Ascending aorta (tissue), 2 donors: ENCODE results near the gene YY2. TPM values are rescaled to one million over a fixed set of nuclear protein-coding genes. Genes with fewer than 3 reads are reported as not detected.
A peak's percentile ranks its signal among the peaks of the same experiment; 100 is the strongest.

Source experiments
- DNase-seq, 2 donors: peaks; one replicate each; pipeline ENCODE4 v3.0.0-alpha.2; 2019; ENCODE audit warnings: low spot score in 2 of 2
- H3K27ac ChIP-seq, 2 donors: fragments of 200-600 bp; sonication (generic); one replicate each; pipeline ENCODE4 v1.5.1; 2016 to 2017; ENCODE audit warnings: mild to moderate bottlenecking in 1 of 2
- H3K27me3 ChIP-seq: fragments of 200-600 bp; sonication (generic); one replicate; pipeline ENCODE4 v1.5.1; 2017
- H3K36me3 ChIP-seq, 2 donors: fragments of 200-600 bp; sonication (generic); one replicate each; pipeline ENCODE4 v1.5.1; 2016
- H3K4me1 ChIP-seq, 2 donors: fragments of 200-600 bp; sonication (generic); one replicate each; pipeline ENCODE4 v1.5.1; 2016 to 2017; ENCODE audit warnings: mild to moderate bottlenecking in 1 of 2
- H3K4me3 ChIP-seq, 2 donors: fragments of 200-600 bp; sonication (generic); one replicate each; pipeline ENCODE4 v1.5.1; 2016 to 2017; ENCODE audit warnings: mild to moderate bottlenecking in 1 of 2
- H3K9me3 ChIP-seq, 2 donors: fragments of 200-600 bp; sonication (generic); one replicate each; pipeline ENCODE4 v1.5.1; 2016
- CTCF ChIP-seq, 3 experiments: fragments of 200-600 bp in 2 of 3; fragments of 450-650 bp in 1 of 3; sonication (generic) in 2 of 3; IDR thresholded peaks; one replicate each; pipeline ENCODE4 v1.5.1; 2016 to 2019; ENCODE audit warnings: antibody characterized with exemption in 3 of 3, mild to moderate bottlenecking in 1 of 3, moderate library complexity in 1 of 3
- intact Hi-C: fragments of 100-400 bp; cut with DNase I; formaldehyde crosslinking; loops from one replicate; pipeline ENCODE4 v1.15.1; 2023
- total RNA-seq: library from RNA; depleted of rRNA; stranded (reverse); fragments of >200 nt; gene quantifications from one replicate; pipeline ENCODE4 v1.1.0, GENCODE V29; 2016

Gene YY2
- total RNA-seq, 1 donor from 2014 or later = not detected

DNA sequence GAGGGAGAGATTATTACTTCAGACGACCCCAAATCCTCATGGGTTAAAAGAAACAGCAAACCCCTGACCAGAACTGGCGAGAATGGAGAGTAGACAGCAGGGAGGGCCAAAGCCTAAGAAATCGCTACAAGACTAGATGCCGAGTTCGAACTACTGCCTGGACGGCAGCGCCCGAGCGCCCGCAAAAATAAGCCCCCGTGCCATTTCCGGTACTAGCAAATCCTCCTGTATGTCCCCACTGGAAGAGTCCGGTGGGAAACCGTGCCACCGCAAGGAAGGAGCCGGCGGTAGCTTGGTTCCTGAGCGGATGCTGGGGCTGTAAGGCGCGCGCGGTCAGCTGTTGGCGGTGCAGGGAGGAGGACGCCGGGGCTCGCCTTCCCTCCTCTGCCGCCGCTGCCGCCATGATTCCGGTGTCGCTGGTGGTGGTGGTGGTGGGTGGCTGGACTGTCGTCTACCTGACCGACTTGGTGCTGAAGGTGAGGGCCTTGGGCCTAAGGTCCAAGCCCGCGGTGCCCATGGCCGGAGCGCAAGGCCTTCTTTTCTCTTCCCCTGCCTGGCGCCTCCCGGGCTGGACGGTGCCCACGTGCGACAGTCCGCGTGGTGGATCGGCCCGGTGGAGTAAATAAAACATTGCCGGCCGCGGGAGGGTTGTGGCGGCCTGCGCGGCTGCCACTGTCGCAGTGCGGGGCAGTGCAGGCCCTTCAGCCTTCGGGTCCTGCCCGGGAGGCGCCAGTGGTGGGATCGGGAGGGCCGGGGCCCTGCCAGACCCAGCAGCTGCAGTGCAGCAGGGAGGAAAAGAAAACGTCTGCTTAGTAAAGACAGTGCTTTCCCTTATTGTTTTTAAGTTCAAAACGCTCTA, 16.2 kb upstream of the YY2 start, which contains the start of gene MBTPS2:
MBTPS2 (plus strand) TSS at position 284 of the 859 bp plus-strand sequence; CDS start at position 402, 118 bp downstream.
- TF ChIP-seq CTCF (IDR thresholded peaks at IDR 0.05) = peak in 1 of 3 experiments; percentile 27
- intact Hi-C loops = loop anchor here (1.0 to 5.0 kb wide), 2 partner anchors 136 to 298 kb away; no protein-coding TSS in a partner anchor
- H3K36me3 ChIP-seq = no peaks in the 10 kb centered on the region

DNA sequence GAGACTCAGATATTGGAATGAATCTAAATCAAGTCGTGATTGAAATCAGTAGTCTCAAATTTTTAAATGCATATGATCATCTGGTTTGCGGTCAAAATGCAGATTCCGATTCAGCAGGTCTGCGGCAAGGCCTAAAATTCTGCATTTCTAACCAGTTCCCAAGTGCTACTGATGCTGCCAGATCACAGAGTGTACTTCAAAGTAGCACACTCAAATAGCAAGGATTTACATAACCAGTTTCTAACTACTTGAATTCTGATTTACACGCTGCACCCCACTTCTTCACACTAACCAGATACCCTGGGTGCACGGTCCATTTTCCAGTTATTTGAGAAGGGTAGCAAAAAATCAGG, 15.6 kb upstream of the YY2 start:
- Histone ChIP-seq H3K4me3 (peak overlapping the region; percentile 63 to 79), H3K27ac (peak overlapping the region in 1 of 2 donors; percentile 76), H3K9me3 (no peaks in the 10 kb centered on the region), H3K27me3 (no peaks in the 10 kb centered on the region), H3K36me3 (no peaks in the 10 kb centered on the region), H3K4me1 (no peaks in the 10 kb centered on the region)
- DNase-seq = no peak
- intact Hi-C loops = no loop called here
- no peak for TF ChIP-seq CTCF (IDR thresholded peaks at IDR 0.05)

More for the DNA sequence above, 16.2 kb upstream of the YY2 start, which contains the start of gene MBTPS2:
- no peaks in the 10 kb centered on the region for H3K9me3 ChIP-seq
- H3K4me1 ChIP-seq = no peaks in the 10 kb centered on the region
- peak; percentile 27 to 89 for DNase-seq
- H3K27me3 ChIP-seq = no peaks in the 10 kb centered on the region
- peak within 1 kb of the TSS; percentile 63 to 79 for H3K4me3 ChIP-seq
- peak within 1 kb of the TSS; percentile 76 to 82 for H3K27ac ChIP-seq

- Histone ChIP-seq H3K9me3 (no peaks in the 10 kb centered on the region), H3K36me3 (peaks cover 0 to 7% of the 10 kb centered on the region in 2 donors), H3K27ac (no peak overlapping the region), H3K4me1 (no peaks in the 10 kb centered on the region), H3K4me3 (no peak overlapping the region), H3K27me3 (no peaks in the 10 kb centered on the region)
- no peak for DNase-seq
- intact Hi-C loops = no loop called here
- TF ChIP-seq CTCF (IDR thresholded peaks at IDR 0.05) = no peak
Measured at GRCh38 chrX:21843179-21843578, 12.6 kb upstream of the YY2 start.

- H3K9me3 ChIP-seq = no peaks in the 10 kb centered on the region
- H3K27ac ChIP-seq = no peak overlapping the region
- no peaks in the 10 kb centered on the region for H3K4me1 ChIP-seq
- no peak for DNase-seq
- H3K27me3 ChIP-seq = no peaks in the 10 kb centered on the region
- no peak for TF ChIP-seq CTCF (IDR thresholded peaks at IDR 0.05)
- H3K36me3 ChIP-seq = peaks cover 0 to 9% of the 10 kb centered on the region in 2 donors
- no peak overlapping the region for H3K4me3 ChIP-seq
- intact Hi-C loops = no loop called here
Measured at GRCh38 chrX:21845096-21845495, 10.7 kb upstream of the YY2 start.

DNA sequence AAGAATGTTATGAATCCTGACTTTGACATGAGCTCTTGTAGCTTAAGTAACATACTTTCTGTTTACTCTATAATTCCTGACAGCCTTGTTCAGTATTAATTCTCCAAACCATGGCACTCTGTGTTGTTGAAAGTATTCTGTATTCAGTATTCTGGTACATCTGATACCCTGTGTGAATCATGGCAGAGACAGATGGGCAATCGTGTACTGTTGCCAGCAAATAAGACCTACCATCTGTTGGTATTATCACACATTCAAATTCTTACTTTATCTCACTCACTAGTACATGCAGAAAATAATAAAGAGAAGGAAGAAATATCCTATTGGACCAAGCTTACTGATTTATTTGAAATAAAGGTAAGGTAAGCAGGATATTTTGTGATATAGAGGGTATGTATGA, 8.4 kb upstream of the YY2 start:
- Histone ChIP-seq H3K4me3 (no peak overlapping the region), H3K36me3 (peaks cover 0 to 9% of the 10 kb centered on the region in 2 donors), H3K4me1 (no peaks in the 10 kb centered on the region), H3K27me3 (no peaks in the 10 kb centered on the region), H3K27ac (no peak overlapping the region), H3K9me3 (no peaks in the 10 kb centered on the region)
- TF ChIP-seq CTCF (IDR thresholded peaks at IDR 0.05) = no peak
- no peak for DNase-seq
- intact Hi-C loops = no loop called here
